Upper lobe of left lung (tissue), 4 donors: ENCODE data around the gene NEURL3.

ENCODE experiments used
- CTCF ChIP-seq, 6 experiments: fragments of 450-650 bp in 4 of 6; fragments of 200-600 bp in 2 of 6; sonication (generic) in 2 of 6; IDR thresholded peaks; one replicate each; pipeline ENCODE4 v1.5.1; 2016 to 2019; ENCODE audit warnings: antibody characterized with exemption in 6 of 6
- POLR2A ChIP-seq, 4 donors: fragments of 450-650 bp; IDR thresholded peaks; one replicate each; pipeline ENCODE4 v1.5.1; 2016 to 2017; ENCODE audit warnings: antibody characterized with exemption in 4 of 4, mild to moderate bottlenecking in 2 of 4
- POLR2AphosphoS5 ChIP-seq, 2 donors: sonication (generic); formaldehyde crosslinking; IDR thresholded peaks; one replicate each; pipeline ENCODE4 v1.5.1; 2017; ENCODE audit warnings: antibody characterized with exemption in 2 of 2

DNA sequence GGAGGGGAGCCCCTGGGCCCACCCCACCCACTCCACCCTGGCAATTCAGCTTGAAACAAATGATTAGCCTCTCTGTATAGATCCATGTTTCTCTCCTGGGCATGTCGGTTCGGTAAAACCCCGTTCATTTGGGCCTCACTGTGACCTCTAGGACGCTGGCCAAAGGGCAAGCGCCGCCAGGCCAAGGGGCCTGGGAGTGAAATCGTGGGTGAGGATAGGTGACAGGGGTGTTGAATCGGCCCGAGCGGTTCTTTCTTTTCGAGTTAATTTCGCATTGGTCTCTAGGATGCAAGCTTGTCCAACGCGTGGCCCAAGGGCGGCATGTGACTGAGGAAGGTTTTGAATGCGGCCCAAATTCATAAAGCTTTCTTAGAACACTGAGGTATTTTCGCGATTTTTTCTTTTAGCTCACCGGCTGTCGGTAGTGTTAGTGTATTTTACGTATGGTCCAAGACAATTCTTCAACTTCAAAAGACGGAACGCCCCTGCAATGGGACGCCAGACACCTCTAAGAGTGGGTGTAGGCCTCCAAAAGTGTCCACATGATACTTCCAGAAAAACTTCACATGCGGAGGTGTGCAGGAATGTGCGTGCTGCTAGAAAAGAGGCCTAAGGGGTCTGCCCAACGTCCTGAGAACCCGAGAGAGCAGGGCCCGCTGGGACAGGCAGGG, 21.6 kb upstream of the NEURL3 start:
- TF ChIP-seq POLR2A (IDR thresholded peaks at IDR 0.05): no peak
- no peak for TF ChIP-seq CTCF (IDR thresholded peaks at IDR 0.05)
- no peak for TF ChIP-seq POLR2AphosphoS5 (IDR thresholded peaks at IDR 0.05)
